Heart left ventricle (tissue), 13 donors: ENCODE measurements around the gene MREG.

ENCODE experiments used
- POLR2A ChIP-seq, 2 donors: fragments of 450-650 bp; IDR thresholded peaks; one replicate each; pipeline ENCODE4 v1.6.1; 2017; ENCODE audit warnings: antibody characterized with exemption in 2 of 2, mild to moderate bottlenecking in 2 of 2, moderate library complexity in 2 of 2
- TF ChIP-seq, protein P1 (sequence below), 12 donors: fragments of 200-600 bp; sonication (generic) in 4 of 12; IDR thresholded peaks; one replicate each; pipeline versions ENCODE4 v1.5.0 to v1.8.0; 2018 to 2022; ENCODE audit warnings: antibody characterized with exemption in 12 of 12, mild to moderate bottlenecking in 5 of 12
- donor health status: ischemic (EF 13 %, LVEDD 7.1; RV severe dilation, severe dysfunction).
- donor health status: DM: no; HTN: yes; CAD: no.
- donor health status: DM: no; HTN: no; CAD: no.
- donor health status: ischemic (EF 25% LVEDD 6.9; RV normal size, moderate dysfunction).
- donor health status: ischemic (EF 25% LVEDD 5.7; RV mildly dilated, moderate dysfunction).
- donor health status: ischemic (EF 35%, LVEDD 5.7; RV mildly dilated, moderate dysfunction).
- donor health status: nonischemic (EF 11% LVEDD 7.7; RV severe dilation, severe dysfunction).
- donor health status: DM: yes; HTN: yes; CAD: no.
- donor health status: PGD.
- donor health status: ischemic (EF 29% LVEDD 5.4; RV normal size, mild dysfunction).
- donor health status: nonischemic (EF 23%, LVEDD 6.1; RV moderate dilation, normal function).

DNA sequence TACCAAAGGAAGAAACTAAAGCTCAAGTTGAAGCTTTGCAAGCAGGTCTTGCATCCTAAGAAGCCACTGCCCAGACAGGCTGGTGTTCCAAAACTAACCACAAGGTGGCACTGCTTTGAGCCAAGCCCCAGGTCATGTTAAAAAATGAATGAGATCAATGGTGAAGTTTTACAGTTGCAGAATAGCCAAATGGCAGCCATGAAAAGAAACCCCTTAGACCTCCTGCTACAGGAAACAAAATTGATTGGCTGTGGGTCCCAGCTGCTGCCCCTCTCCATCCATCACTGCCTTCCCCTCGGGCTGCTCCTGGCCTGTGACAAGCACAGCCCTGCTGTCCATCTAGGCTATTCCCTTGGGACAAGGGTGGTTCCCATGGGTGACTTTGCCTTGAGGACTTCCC lies 20.7 kb upstream of the MREG start:
- no peak for TF ChIP-seq POLR2A (IDR thresholded peaks at IDR 0.05)
- TF ChIP-seq, protein P1, sequence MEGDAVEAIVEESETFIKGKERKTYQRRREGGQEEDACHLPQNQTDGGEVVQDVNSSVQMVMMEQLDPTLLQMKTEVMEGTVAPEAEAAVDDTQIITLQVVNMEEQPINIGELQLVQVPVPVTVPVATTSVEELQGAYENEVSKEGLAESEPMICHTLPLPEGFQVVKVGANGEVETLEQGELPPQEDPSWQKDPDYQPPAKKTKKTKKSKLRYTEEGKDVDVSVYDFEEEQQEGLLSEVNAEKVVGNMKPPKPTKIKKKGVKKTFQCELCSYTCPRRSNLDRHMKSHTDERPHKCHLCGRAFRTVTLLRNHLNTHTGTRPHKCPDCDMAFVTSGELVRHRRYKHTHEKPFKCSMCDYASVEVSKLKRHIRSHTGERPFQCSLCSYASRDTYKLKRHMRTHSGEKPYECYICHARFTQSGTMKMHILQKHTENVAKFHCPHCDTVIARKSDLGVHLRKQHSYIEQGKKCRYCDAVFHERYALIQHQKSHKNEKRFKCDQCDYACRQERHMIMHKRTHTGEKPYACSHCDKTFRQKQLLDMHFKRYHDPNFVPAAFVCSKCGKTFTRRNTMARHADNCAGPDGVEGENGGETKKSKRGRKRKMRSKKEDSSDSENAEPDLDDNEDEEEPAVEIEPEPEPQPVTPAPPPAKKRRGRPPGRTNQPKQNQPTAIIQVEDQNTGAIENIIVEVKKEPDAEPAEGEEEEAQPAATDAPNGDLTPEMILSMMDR (IDR thresholded peaks at IDR 0.05): peak; percentile 68 to 93 (median 88)
